HG03520 (cell line): Measurements from ENCODE around the gene NR1H2.

Experiments used
- ATAC-seq: cut with Tn5 transposase; IDR thresholded peaks from one replicate; pipeline ENCODE4 v1.9.1; 2021; ENCODE audit warnings: mild to moderate bottlenecking, moderate library complexity; ENCODE audit not compliant: unreplicated experiment

NR1H2 gene

GRCh38 chr19:50401605-50402450 lies 25.6 kb downstream of the NR1H2 start:
- no peak for ATAC-seq

GRCh38 chr19:50402544-50403301 lies 26.5 kb downstream of the NR1H2 start:
- ATAC-seq = no peak

GRCh38 chr19:50406156-50406820 lies 30.0 kb downstream of the NR1H2 start:
- no peak for ATAC-seq

- ATAC-seq = no peak
Measured at GRCh38 chr19:50406829-50407228, 30.6 kb downstream of the NR1H2 start.

GRCh38 chr19:50409347-50409746 lies 33.1 kb downstream of the NR1H2 start:
- no peak for ATAC-seq

- ATAC-seq = no peak
Measured at GRCh38 chr19:50410109-50410508, 33.9 kb downstream of the NR1H2 start.

- no peak for ATAC-seq
Measured at GRCh38 chr19:50412419-50412818, 36.2 kb downstream of the NR1H2 start.

- no peak for ATAC-seq
Measured at GRCh38 chr19:50413096-50413495, 36.8 kb downstream of the NR1H2 start.

GRCh38 chr19:50413531-50413930 lies 37.3 kb downstream of the NR1H2 start:
- ATAC-seq = no peak

- peak; percentile 20 for ATAC-seq
Measured at GRCh38 chr19:50414864-50415660, 38.8 kb downstream of the NR1H2 start.

GRCh38 chr19:50415661-50416033 lies 39.4 kb downstream of the NR1H2 start:
- peak; percentile 44 for ATAC-seq

GRCh38 chr19:50416034-50416977 lies 40.0 kb downstream of the NR1H2 start:
- ATAC-seq = no peak

- no peak for ATAC-seq
Measured at GRCh38 chr19:50417111-50418081, 41.1 kb downstream of the NR1H2 start.

- ATAC-seq = no peak
Measured at GRCh38 chr19:50418176-50419021, 42.1 kb downstream of the NR1H2 start, which contains the start of gene SPIB. SPIB (plus strand) TSS chr19:50418938; CDS start chr19:50418963, 25 bp downstream.

GRCh38 chr19:50419022-50419579 lies 42.8 kb downstream of the NR1H2 start:
- no peak for ATAC-seq

GRCh38 chr19:50419580-50420035 lies 43.4 kb downstream of the NR1H2 start:
- ATAC-seq = no peak

GRCh38 chr19:50420127-50420526 lies 43.9 kb downstream of the NR1H2 start:
- ATAC-seq = no peak
